Large intestine (tissue), 12 donors: Measurements from ENCODE around the gene MID2. TPM values are rescaled to one million over a fixed set of nuclear protein-coding genes. Genes with fewer than 3 reads are reported as not detected.
"Not testable (repeated sequence)": the region's sequence is repeated elsewhere in the genome, so short reads cannot be mapped to it uniquely, and the experiment has no call there.

ENCODE experiments used
- DNase-seq, 2 donors: peaks; one replicate each; pipeline versions ENCODE4 v3.0.0 to v3.0.0-alpha.2; 2013
- H3K27ac ChIP-seq: one replicate; pipeline ENCODE4 v1.5.1; 2013; ENCODE audit warnings: low read length
- H3K27me3 ChIP-seq: 2 replicates; pipeline ENCODE4 v1.6.1; 2013; ENCODE audit warnings: low read length; ENCODE audit not compliant: control insufficient read depth, insufficient read depth
- H3K36me3 ChIP-seq: 2 replicates; pipeline ENCODE4 v1.6.1; 2013; ENCODE audit warnings: low read length; ENCODE audit not compliant: control insufficient read depth, insufficient read depth
- H3K4me1 ChIP-seq: one replicate; pipeline ENCODE4 v1.6.1; 2013; ENCODE audit warnings: low read length; ENCODE audit not compliant: control insufficient read depth, insufficient read depth
- H3K4me3 ChIP-seq: one replicate; pipeline ENCODE4 v1.5.1; 2013; ENCODE audit warnings: low read length
- H3K9me3 ChIP-seq: one replicate; pipeline ENCODE4 v1.6.1; 2013; ENCODE audit warnings: mild to moderate bottlenecking, low read depth, low read length, moderate library complexity; ENCODE audit not compliant: control insufficient read depth
- WGBS: methylation state at CpG from one replicate; pipeline ENCODE4 v1.1.5; 2013; ENCODE audit warnings: low lambda C conversion rate; ENCODE audit not compliant: insufficient coverage; 5-methylcytosine and 5-hydroxymethylcytosine counted together
- long read RNA-seq, 11 donors: transcript quantifications; one replicate each; lab custom pipeline, GENCODE V29; 2026
- polyA plus RNA-seq: library from polyadenylated mRNA; unstranded; fragments of 120-200 nt; gene quantifications from one replicate; pipeline ENCODE4 v1.2.1, GENCODE V29; 2013

Gene MID2
- polyA plus RNA-seq = 7.4 TPM
- long read RNA-seq, donor 1 = 0 reads
- long read RNA-seq, donor 2, partial matches to known transcripts = 0 of 2 reads
- long read RNA-seq, donor 2, other reads (novel, unspliced or antisense) = 0 of 2 reads
- long read RNA-seq, donor 3, partial matches to known transcripts = 0 of 3 reads
- long read RNA-seq, donor 3, other reads (novel, unspliced or antisense) = 0 of 3 reads
- long read RNA-seq, donor 4 = 0 reads
- long read RNA-seq, donor 5, partial matches to known transcripts = 0 of 2 reads
- long read RNA-seq, donor 5, other reads (novel, unspliced or antisense) = 0 of 2 reads
- long read RNA-seq, donor 6, partial matches to known transcripts = 0 of 1 reads
- long read RNA-seq, donor 6, other reads (novel, unspliced or antisense) = 0 of 1 reads
- long read RNA-seq, donor 7 = 0 reads
- long read RNA-seq, donor 8 = 0 reads
- long read RNA-seq, donor 9, partial matches to known transcripts = 0 of 1 reads
- long read RNA-seq, donor 9, other reads (novel, unspliced or antisense) = 0 of 1 reads
- long read RNA-seq, donor 10, partial matches to known transcripts = 0 of 1 reads
- long read RNA-seq, donor 10, other reads (novel, unspliced or antisense) = 0 of 1 reads
- long read RNA-seq, donor 11 = 0 reads

GRCh38 chrX:107825698-107826237 lies at the start of gene MID2:
TSS of gene MID2 (plus strand) at chrX:107825866. CDS start at chrX:107826427, 561 bp downstream.
- no CpG with 5 or more reads among the region's 32 CpGs for WGBS
- no peaks in the 10 kb centered on the region for H3K27me3 ChIP-seq
- peak within 1 kb of the TSS; percentile 41 for H3K4me3 ChIP-seq

GRCh38 chrX:107776649-107777535 lies 48.8 kb upstream of the MID2 start:
- Histone ChIP-seq H3K9me3 (no peaks in the 10 kb centered on the region), H3K4me3 (peak overlapping the region; percentile 59), H3K4me1 (peaks cover 8% of the 10 kb centered on the region), H3K36me3 (no peaks in the 10 kb centered on the region), H3K27ac (no peak overlapping the region), H3K27me3 (no peaks in the 10 kb centered on the region)
- 37% methylated on average over 2 of the region's 20 CpGs for WGBS
- DNase-seq = peak; percentile 77 to 81

More at GRCh38 chrX:107825698-107826237, at the start of gene MID2:
- no peaks in the 10 kb centered on the region for H3K9me3 ChIP-seq
- peaks cover 5% of the 10 kb centered on the region for H3K4me1 ChIP-seq
- H3K27ac ChIP-seq = peak within 1 kb of the TSS; percentile 70
- peak; percentile 38 to 76 for DNase-seq
- H3K36me3 ChIP-seq = no peaks in the 10 kb centered on the region

GRCh38 chrX:107777536-107777832 lies 48.2 kb upstream of the MID2 start, which contains the start of gene NCBP2L:
TSS of gene NCBP2L (plus strand) at chrX:107777733. CDS start at chrX:107794221, 16,488 bp downstream.
- no peaks in the 10 kb centered on the region for H3K27me3 ChIP-seq
- H3K9me3 ChIP-seq = no peaks in the 10 kb centered on the region
- H3K4me1 ChIP-seq = peaks cover 8% of the 10 kb centered on the region
- no peak for DNase-seq
- no CpG with 5 or more reads among the region's 6 CpGs for WGBS
- peak within 1 kb of the TSS; percentile 59 for H3K4me3 ChIP-seq
- no peak within 1 kb of the TSS for H3K27ac ChIP-seq
- no peaks in the 10 kb centered on the region for H3K36me3 ChIP-seq

GRCh38 chrX:107780525-107780924 lies 45.1 kb upstream of the MID2 start:
- H3K4me1 ChIP-seq = peaks cover 5% of the 10 kb centered on the region
- H3K27me3 ChIP-seq = no peaks in the 10 kb centered on the region
- no peak overlapping the region for H3K4me3 ChIP-seq
- no peaks in the 10 kb centered on the region for H3K9me3 ChIP-seq
- no peak overlapping the region for H3K27ac ChIP-seq
- no peak for DNase-seq
- H3K36me3 ChIP-seq = no peaks in the 10 kb centered on the region
- WGBS = no CpG with 5 or more reads among the region's 9 CpGs

- no peak for DNase-seq
- no CpG with 5 or more reads among the region's 1 CpG for WGBS
- no peaks in the 10 kb centered on the region for H3K4me1 ChIP-seq
- H3K9me3 ChIP-seq = no peaks in the 10 kb centered on the region
- H3K36me3 ChIP-seq = no peaks in the 10 kb centered on the region
- no peak overlapping the region for H3K4me3 ChIP-seq
- H3K27me3 ChIP-seq = no peaks in the 10 kb centered on the region
- H3K27ac ChIP-seq = no peak overlapping the region
Observed at GRCh38 chrX:107787827-107788226, 37.8 kb upstream of the MID2 start.

- Histone ChIP-seq H3K4me3 (no peak overlapping the region), H3K27ac (no peak overlapping the region), H3K9me3 (no peaks in the 10 kb centered on the region), H3K36me3 (no peaks in the 10 kb centered on the region), H3K27me3 (no peaks in the 10 kb centered on the region), H3K4me1 (no peaks in the 10 kb centered on the region)
- no CpG with 5 or more reads among the region's 1 CpG for WGBS
- DNase-seq = no peak
Observed at GRCh38 chrX:107804427-107804826, 21.2 kb upstream of the MID2 start.

GRCh38 chrX:107805179-107805578 lies 20.5 kb upstream of the MID2 start:
- H3K27ac ChIP-seq = no peak overlapping the region
- WGBS = 100% methylated on average over 1 of the region's 3 CpGs
- H3K9me3 ChIP-seq = no peaks in the 10 kb centered on the region
- no peak for DNase-seq
- no peak overlapping the region for H3K4me3 ChIP-seq
- no peaks in the 10 kb centered on the region for H3K36me3 ChIP-seq
- H3K27me3 ChIP-seq = no peaks in the 10 kb centered on the region
- no peaks in the 10 kb centered on the region for H3K4me1 ChIP-seq

- H3K4me3 ChIP-seq, H3K4me1 ChIP-seq, H3K27me3 ChIP-seq, DNase-seq, H3K36me3 ChIP-seq, H3K9me3 ChIP-seq, H3K27ac ChIP-seq: not testable (repeated sequence)
- 100% methylated on average over 1 of the region's 10 CpGs for WGBS
Observed at GRCh38 chrX:107810053-107810452, 15.6 kb upstream of the MID2 start.

GRCh38 chrX:107818900-107819521 lies 6.7 kb upstream of the MID2 start:
- no peaks in the 10 kb centered on the region for H3K27me3 ChIP-seq
- no peaks in the 10 kb centered on the region for H3K4me1 ChIP-seq
- H3K4me3 ChIP-seq = no peak overlapping the region
- no peak for DNase-seq
- H3K27ac ChIP-seq = no peak overlapping the region
- no peaks in the 10 kb centered on the region for H3K36me3 ChIP-seq
- H3K9me3 ChIP-seq = peaks cover 5% of the 10 kb centered on the region

GRCh38 chrX:107823042-107823441 lies 2.6 kb upstream of the MID2 start:
- no peak for DNase-seq
- H3K9me3 ChIP-seq = peaks cover 5% of the 10 kb centered on the region
- no CpG with 5 or more reads among the region's 2 CpGs for WGBS
- peaks cover 5% of the 10 kb centered on the region for H3K4me1 ChIP-seq
- H3K36me3 ChIP-seq = no peaks in the 10 kb centered on the region
- no peak overlapping the region for H3K4me3 ChIP-seq
- no peak overlapping the region for H3K27ac ChIP-seq
- H3K27me3 ChIP-seq = no peaks in the 10 kb centered on the region
